Fibroblast of skin of left quadriceps (primary cell): ENCODE results near the gene SF3A2.

ENCODE experiments used
- DNase-seq, 2 experiments: peaks; one replicate each; pipeline ENCODE4 v3.0.0-alpha.2; 2013; ENCODE audit warnings: low read depth in 2 of 2

SF3A2 gene

DNA sequence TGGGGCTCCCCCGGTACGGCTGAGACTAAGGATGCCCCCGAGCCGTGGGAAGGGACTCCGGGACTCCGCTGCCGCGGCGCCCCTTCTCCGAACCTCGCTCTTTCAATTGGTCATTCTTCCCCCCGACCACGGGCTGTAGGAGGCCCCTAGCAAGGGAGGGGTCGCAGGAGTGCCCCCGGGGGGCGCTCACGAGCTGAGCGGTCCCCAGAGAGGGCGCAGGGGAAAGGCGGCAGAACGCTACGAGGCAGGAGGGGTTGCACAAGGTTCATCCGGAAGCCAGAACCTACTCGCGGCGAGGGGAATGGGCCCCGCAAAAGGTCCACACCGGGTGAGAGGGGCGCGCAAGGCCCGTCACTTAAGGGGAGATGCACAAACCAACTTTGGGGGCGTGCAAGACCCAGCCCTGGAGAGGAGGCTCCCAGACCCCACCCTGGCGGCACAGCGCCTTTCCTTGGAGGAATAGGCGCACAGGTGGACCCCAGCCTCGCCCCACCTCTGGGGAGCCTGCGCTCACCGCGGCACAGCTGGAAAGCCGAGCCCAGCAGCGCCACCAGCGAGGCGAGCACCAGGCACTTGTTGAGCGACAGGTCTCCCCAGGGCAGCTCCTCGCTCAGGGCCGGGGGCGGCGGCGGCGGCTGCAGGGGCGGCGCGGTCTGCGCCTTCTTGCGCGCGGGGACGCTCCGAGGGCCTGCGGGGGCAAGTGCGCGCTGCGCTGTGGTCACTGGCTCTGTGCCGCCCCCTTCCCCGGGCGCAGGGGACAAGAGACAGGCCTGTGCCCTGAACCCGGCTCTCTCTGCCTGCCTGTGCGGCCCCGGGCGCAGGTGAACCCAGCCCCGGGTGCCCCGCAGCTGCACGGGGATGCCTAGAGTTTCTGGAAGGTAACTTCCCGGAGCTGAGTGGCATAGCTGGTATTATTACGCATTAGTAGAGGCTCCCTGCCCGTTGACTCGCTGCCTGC lies 16.8 kb downstream of the SF3A2 start:
- no peak for DNase-seq

DNA sequence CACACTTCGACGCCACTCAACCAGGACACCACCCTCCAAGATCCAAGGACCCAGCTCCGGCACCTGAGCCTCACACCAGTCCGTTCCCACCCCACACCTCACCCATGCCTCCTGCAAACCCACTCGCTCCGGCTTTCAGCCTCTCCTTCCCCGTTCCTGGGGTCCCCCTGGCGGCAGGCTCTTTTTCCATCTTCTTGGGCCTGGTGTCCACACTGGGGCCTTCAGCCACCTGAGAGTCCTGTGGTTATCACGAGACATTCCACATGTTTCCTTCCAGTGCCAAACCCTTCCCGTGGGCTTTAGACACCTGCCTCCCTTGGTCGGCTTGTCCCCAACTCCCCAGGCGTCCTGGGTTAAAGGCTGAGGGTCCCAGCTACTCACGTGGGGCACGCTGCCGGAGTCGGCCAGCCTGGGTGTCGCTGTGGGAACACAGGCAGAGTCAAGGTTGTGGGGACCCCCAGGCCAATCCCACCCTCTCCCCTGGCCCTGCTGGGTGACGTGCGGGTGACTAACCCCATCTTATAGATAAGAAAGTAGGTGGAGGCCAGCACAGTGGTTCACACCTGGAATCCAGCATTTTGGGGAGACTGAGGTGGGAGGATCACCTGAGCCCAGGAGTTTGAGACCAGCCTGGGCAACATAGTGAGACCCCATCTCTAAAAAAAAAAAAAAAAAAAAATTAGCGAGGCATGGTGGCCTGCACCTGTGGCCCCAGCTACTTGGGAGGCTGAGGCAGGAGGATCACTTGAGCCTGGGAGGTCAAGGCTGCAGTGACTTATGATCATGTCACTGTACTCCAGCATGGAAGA lies 17.6 kb downstream of the SF3A2 start:
- DNase-seq = no peak

DNA sequence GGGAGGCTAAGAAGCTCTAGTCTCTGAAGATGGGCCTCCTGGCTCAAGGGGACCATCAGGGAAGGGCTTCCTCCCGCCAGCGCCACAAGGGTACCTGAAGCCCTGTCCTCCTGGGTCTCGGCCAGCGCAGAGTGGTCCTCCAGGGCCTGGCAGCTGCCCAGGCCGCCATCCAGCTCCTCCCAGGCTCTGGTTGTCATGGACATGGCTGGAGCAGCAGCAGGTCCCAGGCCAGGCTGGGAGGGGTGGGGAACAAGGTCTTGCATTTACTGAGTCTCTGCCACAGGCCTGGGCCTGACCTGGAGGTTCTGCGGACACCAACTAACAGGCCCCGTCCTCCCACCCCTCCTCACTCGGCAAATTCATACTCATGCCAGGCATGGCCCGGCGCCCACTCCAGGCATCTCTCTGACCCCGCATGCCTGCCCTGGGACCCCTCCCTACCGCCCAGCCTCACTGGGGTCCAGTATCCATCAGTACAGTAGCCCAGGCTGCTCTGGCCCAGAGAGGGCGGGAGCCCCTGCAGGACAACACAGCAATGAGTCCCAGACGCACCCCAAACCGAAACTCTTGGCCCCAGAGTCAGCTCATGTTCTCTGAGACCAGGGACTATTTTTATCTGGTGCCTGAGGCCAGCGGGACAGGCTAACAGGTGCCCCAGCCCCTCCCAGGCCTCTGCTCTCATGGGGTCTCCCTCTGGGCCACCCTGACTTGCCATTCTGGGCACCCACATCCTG lies 18.7 kb downstream of the SF3A2 start:
- no peak for DNase-seq

DNA sequence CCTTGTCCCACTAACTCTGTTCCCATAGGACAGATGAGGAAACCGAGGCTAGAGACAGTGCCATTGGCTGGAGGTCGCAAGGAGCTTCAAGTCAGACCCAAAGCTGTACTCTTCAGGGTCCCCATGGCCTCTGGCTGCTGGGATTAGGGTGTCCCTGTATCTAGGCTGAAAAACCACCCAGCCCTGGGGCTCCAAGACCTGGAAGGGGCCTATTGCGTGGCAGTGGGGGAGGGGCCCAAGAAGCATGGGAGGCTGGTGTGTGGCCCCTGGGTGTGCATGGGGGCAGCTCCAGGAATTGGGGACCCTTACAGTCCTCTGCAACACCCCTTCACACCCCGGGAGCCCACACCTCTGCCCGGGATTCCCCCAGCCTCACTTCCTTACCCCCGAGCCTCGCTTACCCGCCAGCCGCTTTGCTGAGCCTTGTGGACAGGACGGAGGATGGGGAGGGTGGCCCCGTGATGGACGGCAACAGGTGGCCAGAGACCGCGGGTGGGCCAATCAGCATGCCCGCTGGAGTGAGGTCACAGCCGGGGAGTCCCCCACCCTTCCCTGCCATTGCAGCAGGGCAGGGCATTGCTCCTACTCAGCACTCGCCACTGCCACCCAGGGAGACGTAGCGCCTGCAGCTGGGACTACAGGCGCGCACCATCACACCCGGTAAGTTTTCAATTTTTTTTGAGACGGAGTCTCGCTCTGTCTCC lies 19.5 kb downstream of the SF3A2 start, which contains the start of gene JSRP1:
Gene JSRP1, minus strand, starts transcription at position 436 of the 704 bp plus-strand sequence. CDS start 1,103 bp downstream, outside the sequence.
- DNase-seq = no peak

DNA sequence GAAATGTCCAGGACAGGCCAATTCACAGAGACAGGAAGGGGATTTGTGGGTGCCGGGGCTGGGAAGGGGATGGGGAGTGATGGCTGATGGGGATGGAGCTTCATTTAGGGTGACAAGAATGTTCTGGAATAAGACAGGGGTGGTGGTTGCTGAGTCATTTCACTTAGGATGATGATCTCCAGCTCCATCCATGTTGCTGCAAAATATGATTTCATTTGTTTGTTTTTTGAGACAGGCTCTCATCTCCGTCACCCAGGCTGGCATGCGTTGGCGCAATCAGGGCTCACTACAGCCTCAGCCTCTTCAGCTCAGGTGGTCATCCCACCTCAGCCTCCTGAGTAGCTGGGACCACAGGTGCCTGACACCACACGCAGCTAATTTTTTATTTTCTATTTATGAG lies 22.7 kb downstream of the SF3A2 start:
- no peak for DNase-seq

DNA sequence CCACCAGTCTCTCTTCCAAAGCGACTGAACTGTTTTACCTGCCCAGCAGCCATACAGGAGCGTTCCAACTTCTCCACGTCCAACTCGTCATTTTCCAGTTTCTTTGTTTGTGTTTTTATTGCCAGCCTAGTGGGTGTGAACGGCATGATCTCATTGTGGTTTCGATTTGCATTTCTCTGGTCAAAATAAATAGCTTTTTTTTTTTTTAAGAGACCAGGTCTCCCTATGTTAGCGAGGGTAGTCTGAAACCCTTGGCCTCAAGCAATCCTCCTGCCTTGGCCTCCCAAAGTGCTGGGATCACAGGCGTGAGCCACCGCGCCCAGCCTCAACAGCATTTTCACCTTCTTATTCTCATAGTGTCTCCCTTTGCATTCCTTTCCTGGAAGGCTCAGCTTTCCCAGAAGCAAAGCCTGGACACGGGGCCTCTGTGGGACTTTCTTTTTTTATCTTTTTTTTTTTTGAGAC lies 23.7 kb downstream of the SF3A2 start:
- DNase-seq = no peak

DNA sequence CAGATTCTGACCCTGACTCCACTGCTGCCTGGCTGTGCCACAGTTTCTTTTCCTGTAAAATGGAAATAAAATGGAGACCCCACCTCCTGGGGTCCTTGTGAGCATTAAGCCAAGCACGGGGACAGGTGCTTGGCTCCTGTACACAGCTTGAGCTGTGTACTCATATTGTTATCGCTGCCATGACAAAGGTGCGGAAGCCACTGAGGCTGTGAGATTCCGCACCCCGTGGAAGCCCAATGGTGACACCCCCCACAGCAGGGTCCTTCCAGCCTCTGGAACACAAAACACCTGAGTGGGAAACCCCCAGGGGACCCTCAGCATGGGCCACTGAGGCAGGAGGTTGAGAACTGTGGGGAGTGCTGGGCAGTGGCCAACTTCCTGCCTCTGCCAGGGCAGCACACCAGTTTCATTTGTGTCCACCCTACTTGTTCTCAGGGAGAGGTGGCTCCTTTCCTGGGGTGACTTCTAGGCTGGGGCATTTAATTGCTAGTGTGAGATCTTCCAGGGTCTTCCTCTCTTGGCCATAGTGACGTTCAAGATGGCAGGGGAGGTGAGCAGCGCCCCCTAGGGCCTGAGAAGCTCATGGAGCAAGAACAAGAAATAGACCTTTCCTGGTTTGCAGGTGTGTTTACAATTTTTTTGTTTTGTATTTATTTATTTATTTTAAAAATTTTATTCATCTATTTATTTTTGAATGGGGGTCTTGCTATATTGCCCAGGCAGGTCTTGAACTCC lies 25.0 kb downstream of the SF3A2 start:
- DNase-seq = no peak

DNA sequence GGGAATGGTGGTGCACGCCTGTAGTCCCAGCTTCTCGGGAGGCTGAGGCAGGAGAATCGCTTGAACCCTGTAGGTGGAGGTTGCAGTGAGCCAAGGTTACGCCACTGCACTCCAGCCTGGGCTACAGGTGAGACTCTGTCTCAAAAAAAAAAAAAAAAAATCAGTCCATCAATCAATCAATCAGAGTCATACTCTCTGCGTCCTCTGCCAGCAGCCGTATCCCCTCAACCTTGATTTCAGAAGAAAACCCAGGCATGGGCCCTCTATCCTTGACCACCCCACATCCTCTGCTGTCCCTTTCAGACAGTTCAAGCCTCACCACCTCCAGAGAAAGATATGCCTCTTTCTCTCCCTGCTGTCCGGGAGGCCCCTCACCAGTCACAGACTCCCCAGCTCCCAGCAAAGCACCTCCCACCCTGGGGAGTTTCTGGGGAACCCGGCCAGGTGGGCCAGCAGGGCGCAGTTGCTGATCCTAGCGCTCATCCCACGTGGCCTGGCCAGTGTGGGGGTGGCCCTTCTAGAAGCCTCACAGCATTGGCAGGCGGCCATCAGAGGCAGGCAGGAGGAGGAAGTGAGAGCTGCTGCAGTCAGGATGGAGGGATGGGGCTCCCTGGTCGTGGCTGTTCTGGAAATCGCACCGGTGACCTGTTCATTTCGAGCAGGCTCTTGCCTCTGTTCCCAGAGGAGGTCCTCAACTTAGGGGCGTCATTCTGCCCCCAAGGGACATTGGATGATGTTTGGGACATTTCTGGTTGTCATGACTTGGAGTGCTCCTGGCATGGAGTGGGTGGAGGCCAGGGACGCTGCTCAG lies 29.8 kb downstream of the SF3A2 start:
- DNase-seq = peak; percentile 56 to 61

DNA sequence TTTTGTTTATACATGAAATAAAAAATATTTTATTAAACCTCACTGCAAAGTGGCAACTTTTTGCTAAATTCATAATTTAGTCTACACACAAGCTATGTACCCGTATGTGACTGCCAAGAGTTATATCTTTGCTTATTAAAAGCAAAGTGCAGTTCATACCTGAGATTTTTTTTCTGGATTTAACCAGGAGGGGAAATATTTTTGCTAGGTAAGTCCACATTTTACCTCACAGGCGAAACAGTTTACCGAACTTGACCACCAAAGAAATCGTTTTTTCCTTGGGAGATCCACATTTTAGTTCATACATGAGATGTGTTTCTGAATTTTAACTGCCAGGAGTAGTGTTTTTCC lies 31.8 kb downstream of the SF3A2 start:
- DNase-seq = no peak

DNA sequence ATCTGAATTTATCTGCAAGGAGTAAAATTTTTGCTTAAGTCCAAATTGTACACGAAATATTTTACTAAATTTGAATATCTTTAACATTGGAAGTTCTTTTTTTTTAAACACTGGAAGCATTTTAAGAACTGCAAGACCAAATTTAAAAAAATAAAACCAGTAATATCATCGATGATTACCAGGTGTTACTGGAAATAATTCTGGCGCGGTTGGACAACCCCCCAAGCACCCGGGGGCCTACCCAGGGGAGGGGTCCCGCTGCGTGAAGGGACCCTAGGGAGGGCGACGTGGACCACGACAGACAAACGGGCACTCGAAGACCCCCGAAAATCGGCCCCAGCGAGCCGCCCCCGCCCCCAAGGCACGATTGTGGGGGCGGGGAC lies 32.2 kb downstream of the SF3A2 start:
- DNase-seq = no peak

DNA sequence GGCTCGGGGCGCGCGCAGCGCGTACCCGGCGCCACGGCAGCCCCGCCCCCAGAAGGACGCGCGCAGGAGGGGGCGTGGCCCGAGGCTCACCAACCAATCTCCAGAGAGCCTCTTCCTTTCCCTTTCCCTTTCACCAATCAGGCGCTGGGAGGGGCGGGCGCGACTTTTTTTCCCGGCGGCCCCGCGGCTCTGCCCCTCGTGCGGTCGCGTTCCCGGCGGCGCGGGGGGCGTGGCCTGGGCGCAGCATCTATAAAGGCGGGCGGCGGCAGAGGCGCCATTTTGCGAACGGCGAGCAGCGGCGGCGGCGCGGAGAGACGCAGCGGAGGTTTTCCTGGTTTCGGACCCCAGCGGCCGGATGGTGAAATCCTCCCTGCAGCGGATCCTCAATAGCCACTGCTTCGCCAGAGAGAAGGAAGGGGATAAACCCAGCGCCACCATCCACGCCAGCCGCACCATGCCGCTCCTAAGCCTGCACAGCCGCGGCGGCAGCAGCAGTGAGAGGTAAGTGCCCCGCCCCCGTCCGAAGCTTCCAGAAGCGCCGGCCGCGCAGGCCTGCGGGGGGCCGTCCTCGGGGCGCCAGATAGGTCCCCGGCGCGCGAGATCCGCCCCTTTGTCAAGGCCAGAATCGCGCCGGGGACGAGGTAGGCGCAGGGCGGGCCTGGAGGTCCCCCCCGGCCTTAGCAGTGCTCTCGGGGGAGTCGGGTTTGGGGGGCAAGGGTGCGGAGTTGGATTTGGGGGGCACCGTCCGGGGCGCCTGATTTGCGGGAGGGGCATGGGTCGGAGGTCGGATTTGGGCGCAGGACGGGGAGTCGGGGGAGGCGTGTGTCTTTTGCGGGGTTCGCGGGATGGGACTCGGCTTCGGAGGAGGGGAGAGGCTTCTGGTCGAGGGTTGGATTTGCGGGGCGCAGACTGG lies 32.9 kb downstream of the SF3A2 start:
- DNase-seq = peak; percentile 94 to 95

DNA sequence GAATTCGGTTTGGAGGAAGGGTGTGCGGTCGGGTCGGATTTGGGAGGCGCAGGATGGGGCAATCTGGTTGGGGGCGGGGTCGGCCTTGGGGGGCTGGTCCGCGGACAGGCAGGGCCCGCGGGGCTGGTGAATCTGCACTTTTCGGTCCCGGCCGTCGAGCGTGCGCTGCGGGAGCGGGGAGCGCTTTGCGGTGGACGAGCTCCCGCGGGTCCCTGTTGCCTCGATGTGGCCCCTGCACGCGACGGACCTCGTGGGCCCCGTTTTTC lies 33.5 kb downstream of the SF3A2 start:
- DNase-seq = no peak

DNA sequence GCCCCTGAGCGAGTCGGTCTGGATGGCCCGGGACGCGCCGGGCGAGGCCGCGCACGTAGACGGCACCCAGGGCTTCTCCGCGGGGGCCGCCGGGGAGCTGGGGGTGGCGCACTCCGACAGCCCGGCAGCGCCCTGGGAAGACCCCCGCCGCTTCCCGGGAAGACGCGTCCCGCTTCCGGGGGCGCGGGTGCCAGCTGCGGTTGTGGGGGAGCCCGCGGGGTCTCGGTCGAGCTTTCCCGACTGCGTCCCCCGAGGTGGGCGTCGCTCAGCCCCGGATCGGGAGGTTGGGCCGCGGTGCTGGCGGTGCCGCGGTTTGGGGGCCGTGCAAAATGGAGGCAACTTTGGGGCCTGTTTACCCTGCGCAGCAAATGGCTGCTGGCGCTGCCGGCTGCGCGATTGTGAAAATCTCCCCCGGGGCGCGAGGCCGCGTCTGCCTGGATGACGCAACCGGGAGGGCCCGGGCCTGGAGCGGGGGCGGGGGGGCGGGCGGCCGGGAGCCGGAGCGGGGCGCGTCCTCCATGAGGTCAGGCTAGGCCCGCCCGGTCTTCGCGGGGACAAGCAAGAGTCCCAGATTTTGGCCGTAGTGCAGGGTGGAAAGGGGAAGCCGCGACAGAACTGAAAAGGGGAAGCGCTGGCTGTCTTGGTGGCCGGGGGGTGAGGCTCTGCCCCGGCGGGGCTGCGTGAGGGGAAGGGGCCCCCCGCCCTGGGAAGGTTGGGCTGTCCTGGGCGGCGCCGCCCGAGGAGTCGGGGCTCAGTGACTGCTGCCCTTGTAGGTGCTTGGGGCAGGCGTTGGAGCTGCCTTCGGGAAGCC lies 34.0 kb downstream of the SF3A2 start:
- DNase-seq = peak; percentile 59 to 65

DNA sequence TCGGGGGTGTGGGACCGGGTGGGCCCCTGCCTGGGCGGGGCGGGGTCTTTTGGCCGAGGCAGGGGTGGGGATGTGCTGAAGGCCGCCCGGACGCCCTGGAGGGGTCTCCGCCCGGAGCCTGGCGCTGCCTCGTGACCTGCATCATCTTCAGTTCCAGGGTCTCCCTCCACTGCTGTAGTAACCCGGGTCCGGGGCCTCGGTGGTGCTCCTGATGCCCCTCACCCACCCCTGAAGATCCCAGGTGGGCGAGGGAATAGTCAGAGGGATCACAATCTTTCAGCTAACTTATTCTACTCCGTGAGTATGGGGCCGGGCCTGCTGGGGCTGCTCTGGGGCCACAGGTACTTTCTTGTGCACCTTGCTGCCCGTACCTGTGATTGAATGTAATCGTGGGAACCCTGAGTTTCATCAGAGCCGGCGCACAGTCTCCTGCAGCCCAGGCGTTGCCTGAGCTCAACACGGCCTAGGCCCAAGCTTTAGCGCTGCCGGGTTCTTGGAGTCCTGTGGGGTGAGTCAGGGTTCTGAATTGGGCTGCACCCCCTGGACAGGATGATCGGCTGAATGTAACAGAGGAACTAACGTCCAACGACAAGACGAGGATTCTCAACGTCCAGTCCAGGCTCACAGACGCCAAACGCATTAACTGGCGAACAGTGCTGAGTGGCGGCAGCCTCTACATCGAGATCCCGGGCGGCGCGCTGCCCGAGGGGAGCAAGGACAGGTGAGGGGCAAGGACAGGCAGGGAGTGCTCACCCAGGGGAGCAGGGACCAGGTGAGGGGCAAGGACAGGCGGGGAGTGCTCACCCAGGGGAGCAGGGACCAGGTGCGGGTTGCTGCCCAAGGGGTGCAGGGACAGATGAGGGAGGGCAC lies 34.8 kb downstream of the SF3A2 start:
- DNase-seq = peak; percentile 28 to 36

DNA sequence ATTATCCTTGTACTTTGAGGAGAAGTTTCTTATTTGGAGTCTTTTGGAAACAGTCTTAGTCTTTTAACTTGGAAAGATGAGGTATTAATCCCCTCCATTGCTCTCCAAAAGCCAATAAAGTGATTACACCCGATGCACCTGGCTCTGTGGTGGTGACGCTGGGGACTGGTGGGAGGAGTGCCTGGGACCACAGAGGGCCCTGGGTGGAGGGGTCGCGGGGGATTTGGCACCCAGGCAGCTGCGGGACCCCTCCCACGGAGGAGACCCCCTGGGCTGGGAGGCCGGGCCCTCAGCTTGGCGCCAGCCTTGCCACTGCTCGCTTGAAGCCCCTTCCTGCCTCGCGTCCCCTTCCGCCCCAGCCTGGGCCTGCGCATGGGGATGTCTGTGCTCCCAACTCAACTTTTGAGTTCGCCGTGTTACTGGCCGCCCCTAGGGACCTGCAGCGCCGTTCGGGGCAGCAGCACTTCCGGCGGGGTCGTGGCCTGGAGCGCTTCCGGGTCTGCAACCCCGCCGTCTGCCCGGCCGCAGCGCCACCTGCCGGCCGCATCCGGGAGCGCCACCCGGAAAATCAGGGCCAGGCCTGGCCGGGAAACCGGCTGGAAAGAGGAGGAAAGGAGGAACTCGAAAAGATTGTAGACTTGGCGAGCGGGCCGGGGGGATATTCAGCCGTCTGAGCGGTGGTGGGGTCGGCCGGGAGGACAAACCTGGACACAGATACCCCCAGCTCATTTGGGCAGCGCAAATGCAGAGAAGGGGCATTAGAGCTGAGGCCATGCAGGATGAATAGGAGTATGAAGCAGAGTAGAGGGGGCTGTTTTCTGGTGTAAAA lies 36.9 kb downstream of the SF3A2 start:
- peak in 1 of 2 experiments; percentile 36 for DNase-seq

DNA sequence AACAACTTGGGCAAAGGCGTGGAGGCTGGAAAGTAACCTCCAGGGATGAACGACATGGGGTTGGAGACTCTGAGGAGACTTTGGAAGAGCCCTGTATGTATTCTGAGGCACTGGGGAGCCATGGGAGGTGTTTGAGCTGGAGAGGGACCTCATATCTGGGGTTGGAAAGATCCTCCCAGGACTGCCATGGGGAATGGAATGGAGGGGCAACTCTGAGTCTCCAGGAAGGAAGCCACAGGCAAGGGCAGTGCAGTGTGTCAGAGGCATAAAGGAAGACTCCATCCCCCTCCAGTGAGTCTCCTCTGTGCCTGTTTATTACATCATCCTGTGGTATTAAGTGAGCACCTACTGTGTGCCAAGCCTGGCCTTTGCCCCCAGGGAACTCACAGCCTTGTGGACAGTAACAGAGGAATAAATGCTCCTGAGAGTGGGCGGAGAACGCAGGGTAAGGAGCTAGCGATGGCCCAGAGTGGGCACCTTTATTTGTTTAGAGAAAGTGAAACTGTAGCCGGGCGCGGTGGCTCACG lies 37.6 kb downstream of the SF3A2 start:
- DNase-seq = no peak
